Nephron (organoid): ENCODE measurements around the gene KMT2E.

ENCODE experiments used
- H3K27ac Mint-ChIP-seq, 3 experiments: 2 replicates each; pipeline ENCODE4 v1.8.0; 2020; ENCODE audit warnings: mixed read lengths in 3 of 3, mild to moderate bottlenecking in 2 of 3, moderate library complexity in 1 of 3
- H3K27me3 Mint-ChIP-seq: 2 replicates; pipeline ENCODE4 v1.8.0; 2021; ENCODE audit warnings: low read depth, mild to moderate bottlenecking, moderate library complexity, mixed read lengths
- H3K36me3 Mint-ChIP-seq: 2 replicates; pipeline ENCODE4 v1.8.0; 2020; ENCODE audit warnings: low read depth, mixed read lengths
- H3K4me1 Mint-ChIP-seq: 2 replicates; pipeline ENCODE4 v1.8.0; 2020; ENCODE audit warnings: mixed read lengths
- H3K4me3 Mint-ChIP-seq, 3 experiments: 2 replicates each; pipeline ENCODE4 v1.8.0; 2020; ENCODE audit warnings: mild to moderate bottlenecking in 3 of 3, mixed read lengths in 3 of 3, moderate library complexity in 2 of 3
- H3K9me3 Mint-ChIP-seq: 2 replicates; pipeline ENCODE4 v1.8.0; 2020; ENCODE audit warnings: mixed read lengths
- CTCF ChIP-seq, 3 experiments: fragments of 200-600 bp; sonication (generic); IDR thresholded peaks; one replicate each; pipeline ENCODE4 v1.5.0; 2021; ENCODE audit warnings: antibody characterized with exemption in 3 of 3; ENCODE audit not compliant: unreplicated experiment in 3 of 3

Gene KMT2E

GRCh38 chr7:105131033-105131656 is 117.1 kb downstream of the KMT2E start:
- no peaks in the 10 kb centered on the region for H3K9me3 Mint-ChIP-seq
- H3K36me3 Mint-ChIP-seq = peaks cover 32% of the 10 kb centered on the region
- peaks cover 25% of the 10 kb centered on the region for H3K4me1 Mint-ChIP-seq
- peak overlapping the region in 1 of 3 experiments; percentile 5 for H3K27ac Mint-ChIP-seq
- no peak overlapping the region for H3K4me3 Mint-ChIP-seq
- no peaks in the 10 kb centered on the region for H3K27me3 Mint-ChIP-seq
- no peak for TF ChIP-seq CTCF (IDR thresholded peaks at IDR 0.05; ENCODE audit: unreplicated experiment in 3 of 3)

- Mint-ChIP-seq H3K27ac (peak overlapping the region in 2 of 3 experiments; percentile 22 to 61), H3K36me3 (peaks cover 35% of the 10 kb centered on the region), H3K4me3 (no peak overlapping the region), H3K27me3 (no peaks in the 10 kb centered on the region), H3K9me3 (no peaks in the 10 kb centered on the region), H3K4me1 (peaks cover 25% of the 10 kb centered on the region)
- no peak for TF ChIP-seq CTCF (IDR thresholded peaks at IDR 0.05; ENCODE audit: unreplicated experiment in 3 of 3)
Observed at GRCh38 chr7:105131890-105132289, 117.9 kb downstream of the KMT2E start.

GRCh38 chr7:105132335-105132734 is 118.3 kb downstream of the KMT2E start:
- no peaks in the 10 kb centered on the region for H3K9me3 Mint-ChIP-seq
- no peak for TF ChIP-seq CTCF (IDR thresholded peaks at IDR 0.05; ENCODE audit: unreplicated experiment in 3 of 3)

GRCh38 chr7:105132835-105133234 is 118.8 kb downstream of the KMT2E start:
- no peak overlapping the region for H3K27ac Mint-ChIP-seq
- H3K4me3 Mint-ChIP-seq = no peak overlapping the region

More at GRCh38 chr7:105132335-105132734, 118.3 kb downstream of the KMT2E start:
- Mint-ChIP-seq H3K4me1 (peaks cover 25% of the 10 kb centered on the region), H3K27me3 (no peaks in the 10 kb centered on the region), H3K36me3 (peaks cover 37% of the 10 kb centered on the region), H3K27ac (no peak overlapping the region), H3K4me3 (no peak overlapping the region)

GRCh38 chr7:105133358-105133757 is 119.4 kb downstream of the KMT2E start:
- Mint-ChIP-seq H3K27me3 (no peaks in the 10 kb centered on the region), H3K36me3 (peaks cover 43% of the 10 kb centered on the region)

More at GRCh38 chr7:105132835-105133234, 118.8 kb downstream of the KMT2E start:
- H3K36me3 Mint-ChIP-seq = peaks cover 40% of the 10 kb centered on the region
- no peaks in the 10 kb centered on the region for H3K9me3 Mint-ChIP-seq
- no peak for TF ChIP-seq CTCF (IDR thresholded peaks at IDR 0.05; ENCODE audit: unreplicated experiment in 3 of 3)
- peaks cover 25% of the 10 kb centered on the region for H3K4me1 Mint-ChIP-seq
- no peaks in the 10 kb centered on the region for H3K27me3 Mint-ChIP-seq

More at GRCh38 chr7:105133358-105133757, 119.4 kb downstream of the KMT2E start:
- no peak overlapping the region for H3K27ac Mint-ChIP-seq
- no peaks in the 10 kb centered on the region for H3K9me3 Mint-ChIP-seq
- peaks cover 25% of the 10 kb centered on the region for H3K4me1 Mint-ChIP-seq
- no peak for TF ChIP-seq CTCF (IDR thresholded peaks at IDR 0.05; ENCODE audit: unreplicated experiment in 3 of 3)
- H3K4me3 Mint-ChIP-seq = no peak overlapping the region
